GM19452 (cell line): ENCODE data around the gene ADAT2.
"Not testable (repeated sequence)": the region's sequence is repeated elsewhere in the genome, so short reads cannot be mapped to it uniquely, and the experiment has no call there.

ENCODE experiments used
- ATAC-seq: cut with Tn5 transposase; IDR thresholded peaks from one replicate; pipeline ENCODE4 v1.9.1; 2021; ENCODE audit not compliant: unreplicated experiment

Gene ADAT2

GRCh38 chr6:143450453-143451371 lies at the start of gene ADAT2, which contains the start of gene PEX3:
TSS of gene ADAT2 (minus strand) at chr6:143450695. CDS start at chr6:143450658, 37 bp downstream.
TSS of gene PEX3 (plus strand) at chr6:143450805. CDS start at chr6:143451043, 238 bp downstream.
- peak; percentile 96 for ATAC-seq

- ATAC-seq, result no peak
Observed at GRCh38 chr6:143498428-143498827, 47.9 kb upstream of the ADAT2 start.

- ATAC-seq, result no peak
Observed at GRCh38 chr6:143496974-143497373, 46.5 kb upstream of the ADAT2 start.

- ATAC-seq, result no peak
Observed at GRCh38 chr6:143490775-143491174, 40.3 kb upstream of the ADAT2 start.

GRCh38 chr6:143490244-143490643 lies 39.7 kb upstream of the ADAT2 start:
- ATAC-seq, result no peak

- ATAC-seq, result no peak
Observed at GRCh38 chr6:143486752-143487151, 36.3 kb upstream of the ADAT2 start.

GRCh38 chr6:143485967-143486366 lies 35.5 kb upstream of the ADAT2 start:
- ATAC-seq, result no peak

- ATAC-seq, result no peak
Observed at GRCh38 chr6:143482593-143482992, 32.1 kb upstream of the ADAT2 start.

GRCh38 chr6:143478479-143479062 lies 28.1 kb upstream of the ADAT2 start:
- ATAC-seq, result no peak

GRCh38 chr6:143476545-143476944 lies 26.1 kb upstream of the ADAT2 start:
- no peak for ATAC-seq

- ATAC-seq, result no peak
Observed at GRCh38 chr6:143471822-143472221, 21.3 kb upstream of the ADAT2 start.

GRCh38 chr6:143468823-143469222 lies 18.3 kb upstream of the ADAT2 start:
- ATAC-seq, result not testable (repeated sequence)

GRCh38 chr6:143468026-143468425 lies 17.5 kb upstream of the ADAT2 start:
- ATAC-seq, result no peak

GRCh38 chr6:143465546-143465945 lies 15.1 kb upstream of the ADAT2 start:
- no peak for ATAC-seq

- no peak for ATAC-seq
Observed at GRCh38 chr6:143457563-143458359, 7.3 kb upstream of the ADAT2 start.

- no peak for ATAC-seq
Observed at GRCh38 chr6:143451531-143451930, 1.0 kb upstream of the ADAT2 start.

GRCh38 chr6:143449714-143450452 lies 612 bp downstream of the ADAT2 start:
- ATAC-seq, result peak; percentile 9

- ATAC-seq, result no peak
Observed at GRCh38 chr6:143449082-143449713, 1.3 kb downstream of the ADAT2 start.

GRCh38 chr6:143447865-143448264 lies 2.6 kb downstream of the ADAT2 start:
- ATAC-seq, result not testable (repeated sequence)

GRCh38 chr6:143443096-143443495 lies 7.4 kb downstream of the ADAT2 start:
- no peak for ATAC-seq
